Endometrial microvascular endothelial cells (primary cell): ENCODE results near the gene EGR2. TPM values are rescaled to one million over a fixed set of nuclear protein-coding genes. Genes with fewer than 3 reads are reported as not detected.

Experiments used
- in situ Hi-C: cut with HindIII; loops from 2 replicates; pipeline ENCODE4 v1.10.0; 2017; ENCODE audit warnings: low sequenced_read_pairs, low pct_unique_long_range_greater_than_20kb; ENCODE audit errors: inconsistent ontology term
- total RNA-seq: library from RNA; depleted of rRNA; stranded (reverse); fragments of >200 nt; gene quantifications from one replicate; pipeline ENCODE4 v1.2.3, GENCODE V29; 2015; ENCODE audit errors: inconsistent ontology term

Gene EGR2
- total RNA-seq, 1 donor from 2014 or later: 2.9 TPM

DNA sequence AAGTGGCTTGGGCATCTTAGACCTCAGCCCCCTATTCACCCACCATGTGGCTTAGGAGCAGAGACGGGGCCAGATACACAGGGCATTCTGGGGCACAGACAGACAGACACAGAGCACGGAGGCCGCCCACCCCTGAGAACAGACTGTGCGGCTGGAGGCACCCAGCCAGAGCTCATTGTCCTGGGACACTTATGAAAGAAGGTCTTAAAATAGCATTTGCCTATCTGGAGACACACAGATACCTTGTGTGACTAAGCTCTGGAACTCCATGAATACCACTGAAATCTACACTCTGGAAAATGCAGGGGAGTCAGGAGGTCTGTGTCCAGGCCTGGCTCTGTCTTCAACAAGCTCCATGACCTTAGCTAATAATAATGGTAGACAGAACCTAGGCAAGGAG, 53.0 kb downstream of the EGR2 start:
- in situ Hi-C loops: no loop called here

Other genes starting within 250 kb of the EGR2 start
- gene ADO, start 11.6 kb downstream of the EGR2 start, total RNA-seq: 16.7 TPM